ENCODE results near the gene KIF20B.

Gene KIF20B

DNA sequence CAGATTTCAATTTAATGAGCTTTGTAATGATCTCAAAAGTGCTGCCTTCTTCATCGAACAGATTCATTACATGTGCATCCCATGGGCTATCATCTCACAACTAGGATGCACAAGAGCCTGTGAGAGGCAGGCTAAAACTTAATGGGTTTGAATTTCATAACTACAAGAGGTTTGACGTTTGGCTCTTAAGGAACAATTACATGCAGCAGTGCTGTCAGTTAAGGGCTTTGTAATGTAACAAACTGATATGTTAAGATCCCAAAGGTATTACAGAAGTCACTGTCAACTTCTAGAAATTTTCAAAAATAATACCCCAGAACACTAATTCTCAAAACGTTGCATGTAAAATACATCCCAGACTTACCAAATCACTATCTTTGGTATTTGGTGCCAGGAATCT, 33.2 kb downstream of the KIF20B start:
- TF ChIP-seq, protein P1, sequence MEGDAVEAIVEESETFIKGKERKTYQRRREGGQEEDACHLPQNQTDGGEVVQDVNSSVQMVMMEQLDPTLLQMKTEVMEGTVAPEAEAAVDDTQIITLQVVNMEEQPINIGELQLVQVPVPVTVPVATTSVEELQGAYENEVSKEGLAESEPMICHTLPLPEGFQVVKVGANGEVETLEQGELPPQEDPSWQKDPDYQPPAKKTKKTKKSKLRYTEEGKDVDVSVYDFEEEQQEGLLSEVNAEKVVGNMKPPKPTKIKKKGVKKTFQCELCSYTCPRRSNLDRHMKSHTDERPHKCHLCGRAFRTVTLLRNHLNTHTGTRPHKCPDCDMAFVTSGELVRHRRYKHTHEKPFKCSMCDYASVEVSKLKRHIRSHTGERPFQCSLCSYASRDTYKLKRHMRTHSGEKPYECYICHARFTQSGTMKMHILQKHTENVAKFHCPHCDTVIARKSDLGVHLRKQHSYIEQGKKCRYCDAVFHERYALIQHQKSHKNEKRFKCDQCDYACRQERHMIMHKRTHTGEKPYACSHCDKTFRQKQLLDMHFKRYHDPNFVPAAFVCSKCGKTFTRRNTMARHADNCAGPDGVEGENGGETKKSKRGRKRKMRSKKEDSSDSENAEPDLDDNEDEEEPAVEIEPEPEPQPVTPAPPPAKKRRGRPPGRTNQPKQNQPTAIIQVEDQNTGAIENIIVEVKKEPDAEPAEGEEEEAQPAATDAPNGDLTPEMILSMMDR (IDR thresholded peaks at IDR 0.05; ENCODE audit: borderline replicate concordance, control extremely low read depth, extremely low read depth, insufficient read depth, missing control alignments): no peak
- DNase-seq (ENCODE audit: low spot score): no peak
- in situ Hi-C loops (cut with MboI; ENCODE audit: low sequenced_read_pairs, unreplicated experiment): no loop called here

DNA sequence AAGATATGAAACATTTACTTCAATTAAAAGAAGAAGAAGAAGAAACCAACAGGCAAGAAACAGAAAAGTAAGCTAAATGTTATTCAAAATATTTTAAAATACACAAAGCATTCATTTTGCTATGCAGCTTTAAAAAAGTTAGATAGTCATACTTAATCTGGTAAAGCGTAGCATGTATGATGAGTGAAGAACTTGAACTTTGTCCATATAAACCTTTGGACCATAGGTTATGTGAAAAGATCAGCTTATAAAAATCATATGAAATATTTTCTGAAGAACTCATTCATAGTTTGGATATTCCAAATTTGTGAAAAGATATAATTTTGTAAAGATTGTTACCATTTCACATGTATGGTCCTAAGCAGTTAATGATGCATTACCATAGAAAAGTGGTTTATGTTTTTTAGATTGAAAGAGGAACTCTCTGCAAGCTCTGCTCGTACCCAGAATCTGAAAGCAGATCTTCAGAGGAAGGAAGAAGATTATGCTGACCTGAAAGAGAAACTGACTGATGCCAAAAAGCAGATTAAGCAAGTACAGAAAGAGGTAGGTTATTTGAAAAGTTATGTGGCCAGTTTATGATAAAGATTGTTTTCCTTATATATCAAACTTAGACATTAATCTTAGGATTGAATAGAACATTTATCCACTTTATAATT, 37.3 kb downstream of the KIF20B start:
- TF ChIP-seq, protein P1 (IDR thresholded peaks at IDR 0.05; ENCODE audit: borderline replicate concordance, control extremely low read depth, extremely low read depth, insufficient read depth, missing control alignments): no peak
- in situ Hi-C loops (cut with MboI; ENCODE audit: low sequenced_read_pairs, unreplicated experiment): no loop called here
- peak; percentile 62 for DNase-seq (ENCODE audit: low spot score)

DNA sequence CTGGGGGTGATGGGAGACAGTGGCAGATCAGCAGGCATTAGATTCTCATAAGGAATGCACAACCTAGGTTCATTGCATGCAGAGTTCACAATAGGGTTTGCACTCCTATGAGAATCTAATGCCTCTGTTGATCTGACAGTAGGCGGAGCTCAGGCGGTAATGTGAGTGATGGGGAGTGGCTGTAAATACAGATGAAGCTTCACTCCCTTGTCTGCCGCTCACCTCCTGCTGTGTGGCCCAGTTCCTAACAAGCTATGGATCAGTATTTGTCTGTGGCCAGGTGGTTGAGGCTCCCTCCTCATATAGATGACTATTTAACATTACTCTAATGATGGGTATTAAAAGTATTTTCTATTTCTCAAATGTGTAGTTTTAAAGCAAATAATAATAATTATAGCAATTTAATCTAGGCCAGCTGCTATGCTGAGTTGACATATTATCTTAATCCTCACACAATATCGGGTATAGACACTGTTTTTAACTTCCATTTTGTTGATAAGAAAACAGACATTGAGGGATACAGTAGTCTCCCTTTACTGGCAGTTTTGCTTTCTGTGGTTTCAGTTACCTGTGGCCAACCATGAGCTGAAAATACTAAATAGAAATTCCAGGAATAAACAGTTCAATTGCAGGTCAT, 39.9 kb downstream of the KIF20B start:
- in situ Hi-C loops (cut with MboI; ENCODE audit: low sequenced_read_pairs, unreplicated experiment): no loop called here
- TF ChIP-seq, protein P1 (IDR thresholded peaks at IDR 0.05; ENCODE audit: borderline replicate concordance, control extremely low read depth, extremely low read depth, insufficient read depth, missing control alignments): no peak
- no peak for DNase-seq (ENCODE audit: low spot score)

DNA sequence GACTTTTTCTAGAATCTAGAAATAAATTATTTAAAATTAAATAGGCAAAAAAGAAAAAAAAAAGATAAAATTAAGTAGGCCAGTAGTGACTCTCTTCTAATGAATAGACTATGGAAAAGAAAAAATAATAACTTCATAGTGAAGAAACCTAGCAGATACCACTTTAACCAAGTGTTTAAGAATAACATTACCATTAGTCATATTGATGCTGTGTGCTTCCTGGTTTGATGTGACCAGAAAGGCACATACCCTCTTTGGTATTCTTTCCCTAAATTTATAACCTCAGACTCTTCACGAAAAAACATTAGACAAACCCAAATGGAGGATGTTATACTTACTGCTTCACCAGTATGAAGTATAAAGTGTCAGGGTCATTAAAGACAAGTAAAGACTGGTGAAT, 42.6 kb downstream of the KIF20B start:
- DNase-seq (ENCODE audit: low spot score): no peak
- in situ Hi-C loops (cut with MboI; ENCODE audit: low sequenced_read_pairs, unreplicated experiment): no loop called here
- TF ChIP-seq, protein P1 (IDR thresholded peaks at IDR 0.05; ENCODE audit: borderline replicate concordance, control extremely low read depth, extremely low read depth, insufficient read depth, missing control alignments): no peak

DNA sequence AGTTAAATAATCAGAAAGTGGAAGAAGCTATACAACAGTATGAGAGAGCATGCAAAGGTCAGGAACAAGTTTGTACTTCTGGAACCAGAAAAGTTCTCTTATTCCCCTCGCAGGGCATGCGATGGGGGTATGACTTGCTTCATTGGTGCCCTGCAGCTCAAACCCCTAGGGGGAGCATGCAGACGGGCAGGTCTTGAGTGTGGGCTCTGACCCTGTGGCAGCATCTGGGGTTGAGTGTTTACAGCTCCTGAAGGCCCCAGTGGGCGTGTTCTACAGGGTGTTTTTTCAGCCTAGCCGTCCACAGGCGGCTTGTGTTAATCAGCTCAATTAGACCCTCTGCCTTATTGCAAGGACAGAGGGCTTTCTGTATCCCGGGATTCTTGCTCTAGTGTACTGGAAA, 44.5 kb downstream of the KIF20B start:
- TF ChIP-seq, protein P1 (IDR thresholded peaks at IDR 0.05; ENCODE audit: borderline replicate concordance, control extremely low read depth, extremely low read depth, insufficient read depth, missing control alignments): no peak
- in situ Hi-C loops (cut with MboI; ENCODE audit: low sequenced_read_pairs, unreplicated experiment): no loop called here
- DNase-seq (ENCODE audit: low spot score): no peak

DNA sequence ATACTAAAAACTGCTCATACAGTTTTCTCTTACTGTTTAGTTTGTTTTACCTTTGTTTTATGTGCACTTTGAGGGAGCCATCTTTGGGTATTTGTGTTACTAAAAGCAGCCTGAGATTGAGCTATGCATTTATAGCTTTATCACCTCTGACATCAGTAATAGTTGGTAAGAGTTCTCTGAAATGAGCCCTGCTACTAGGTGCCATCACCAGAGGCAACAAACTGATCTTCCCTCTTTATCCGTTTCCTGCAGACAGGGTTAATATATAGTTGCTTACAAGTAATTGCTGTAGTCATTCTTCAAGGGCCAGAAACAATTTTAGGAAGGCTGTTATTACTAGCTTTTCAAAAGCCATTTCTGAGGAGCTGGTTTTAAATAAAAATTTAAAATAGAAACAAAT, 49.1 kb downstream of the KIF20B start:
- TF ChIP-seq, protein P1 (IDR thresholded peaks at IDR 0.05; ENCODE audit: borderline replicate concordance, control extremely low read depth, extremely low read depth, insufficient read depth, missing control alignments): no peak
- no peak for DNase-seq (ENCODE audit: low spot score)
- in situ Hi-C loops (cut with MboI; ENCODE audit: low sequenced_read_pairs, unreplicated experiment): no loop called here

Data from GM13976 (cell line).